GM12892 (cell line): Measurements from ENCODE around the gene FAM98B.

Experiments used
- POLR2A ChIP-seq: IDR thresholded peaks from 2 replicates; pipeline ENCODE4 v1.6.1; 2011; ENCODE audit warnings: low read depth, low read length, control low read depth
- POLR2AphosphoS5 ChIP-seq: IDR thresholded peaks from 2 replicates; pipeline ENCODE4 v1.6.1; 2011; ENCODE audit warnings: low read depth, low read length, control low read depth

DNA sequence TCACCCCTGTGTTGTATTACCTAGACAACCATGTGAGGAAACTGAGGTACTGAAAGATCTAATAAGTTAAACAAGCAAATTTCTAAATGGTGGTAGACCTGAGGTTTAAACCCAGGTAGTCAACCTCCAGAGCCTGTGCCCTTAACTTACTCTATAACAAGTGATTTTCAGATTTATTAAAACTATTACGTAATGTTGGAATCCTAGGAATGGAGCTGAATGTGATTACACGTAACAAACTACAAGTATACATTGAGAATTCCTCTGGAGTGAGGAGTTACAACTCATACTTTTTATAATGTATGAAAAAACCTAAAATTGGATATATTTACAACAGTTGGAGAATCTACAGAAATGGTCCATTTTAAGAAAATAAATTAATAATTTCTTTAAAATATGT is 18.0 kb downstream of the FAM98B start:
- TF ChIP-seq POLR2A (no peak), POLR2AphosphoS5 (no peak)
